ENCODE measurements around the gene SLC5A12.

The SLC5A12 gene

GRCh38 chr11:26665036-26665435, 56.8 kb downstream of the SLC5A12 start:
- TF ChIP-seq ZC3H10 (CRISPR knock-in tag; IDR thresholded peaks at IDR 0.05): no peak
- no peak; the same call in 1 of the 2 replicates for TF ChIP-seq ISL1 (CRISPR knock-in tag; IDR thresholded peaks at IDR 0.05)
- no peak for TF ChIP-seq GLIS3 (CRISPR knock-in tag; IDR thresholded peaks at IDR 0.05)
- no peak for TF ChIP-seq ESRRG (CRISPR knock-in tag; IDR thresholded peaks at IDR 0.05)
- no peak for TF ChIP-seq ARNTL (CRISPR knock-in tag; IDR thresholded peaks at IDR 0.05; ENCODE audit: borderline replicate concordance, low read depth)
- TF ChIP-seq OSR1 (CRISPR knock-in tag; IDR thresholded peaks at IDR 0.05): no peak
- no peak for TF ChIP-seq ZNF70 (CRISPR knock-in tag; IDR thresholded peaks at IDR 0.05)
- TF ChIP-seq RARB (CRISPR knock-in tag; IDR thresholded peaks at IDR 0.05): no peak
- no peak for ATAC-seq

GRCh38 chr11:26662916-26663315, 58.9 kb downstream of the SLC5A12 start:
- TF ChIP-seq SNAI2 (CRISPR knock-in tag; IDR thresholded peaks at IDR 0.05): no peak
- TF ChIP-seq CSDC2 (CRISPR knock-in tag; IDR thresholded peaks at IDR 0.05): no peak
- no peak for TF ChIP-seq ISL1 (CRISPR knock-in tag; IDR thresholded peaks at IDR 0.05)
- TF ChIP-seq ARNTL (CRISPR knock-in tag; IDR thresholded peaks at IDR 0.05; ENCODE audit: borderline replicate concordance, low read depth): no peak
- TF ChIP-seq PPARA (CRISPR knock-in tag; IDR thresholded peaks at IDR 0.05; ENCODE audit: borderline replicate concordance): no peak
- TF ChIP-seq ZFP3 (CRISPR knock-in tag; IDR thresholded peaks at IDR 0.05): no peak
- TF ChIP-seq ZNF70 (CRISPR knock-in tag; IDR thresholded peaks at IDR 0.05): no peak
- TF ChIP-seq ZFP30 (CRISPR knock-in tag; IDR thresholded peaks at IDR 0.05): no peak
- TF ChIP-seq TOX (CRISPR knock-in tag; IDR thresholded peaks at IDR 0.05; ENCODE audit: borderline replicate concordance): no peak
- no peak for TF ChIP-seq TSHZ2 (CRISPR knock-in tag; IDR thresholded peaks at IDR 0.05)
- no peak for TF ChIP-seq ZNF8 (CRISPR knock-in tag; IDR thresholded peaks at IDR 0.05)
- TF ChIP-seq ZNF565 (CRISPR knock-in tag; conservative IDR thresholded peaks at IDR 0.05; ENCODE audit: low read depth): no peak
- no peak for TF ChIP-seq GLIS3 (CRISPR knock-in tag; IDR thresholded peaks at IDR 0.05)
- no peak for TF ChIP-seq ESRRG (CRISPR knock-in tag; IDR thresholded peaks at IDR 0.05)
- ATAC-seq: no peak

GRCh38 chr11:26655287-26655686, 66.6 kb downstream of the SLC5A12 start:
- ATAC-seq: no peak
- TF ChIP-seq ZFP3 (CRISPR knock-in tag; IDR thresholded peaks at IDR 0.05) (no peak), ARNTL (CRISPR knock-in tag; IDR thresholded peaks at IDR 0.05; ENCODE audit: borderline replicate concordance, low read depth) (no peak), TOX (CRISPR knock-in tag; IDR thresholded peaks at IDR 0.05; ENCODE audit: borderline replicate concordance) (no peak), TSHZ2 (CRISPR knock-in tag; IDR thresholded peaks at IDR 0.05) (no peak), OSR1 (CRISPR knock-in tag; IDR thresholded peaks at IDR 0.05) (no peak), ZC3H10 (CRISPR knock-in tag; IDR thresholded peaks at IDR 0.05) (no peak), ZNF70 (CRISPR knock-in tag; IDR thresholded peaks at IDR 0.05) (no peak), TCF4 (CRISPR knock-in tag; IDR thresholded peaks at IDR 0.05; ENCODE audit: borderline replicate concordance) (no peak), ESRRG (CRISPR knock-in tag; IDR thresholded peaks at IDR 0.05) (no peak), GLIS3 (CRISPR knock-in tag; IDR thresholded peaks at IDR 0.05) (no peak), SNAI2 (CRISPR knock-in tag; IDR thresholded peaks at IDR 0.05) (no peak), BACH2 (CRISPR knock-in tag; IDR thresholded peaks at IDR 0.05; ENCODE audit: borderline replicate concordance) (no peak), CSDC2 (CRISPR knock-in tag; IDR thresholded peaks at IDR 0.05) (no peak), CSRNP3 (CRISPR knock-in tag; IDR thresholded peaks at IDR 0.05) (no peak), ZNF8 (CRISPR knock-in tag; IDR thresholded peaks at IDR 0.05) (no peak)

GRCh38 chr11:26651916-26652315, 69.9 kb downstream of the SLC5A12 start:
- ATAC-seq: no peak
- TF ChIP-seq ZC3H10 (CRISPR knock-in tag; IDR thresholded peaks at IDR 0.05) (no peak), ZNF70 (CRISPR knock-in tag; IDR thresholded peaks at IDR 0.05) (no peak), CREB5 (CRISPR knock-in tag; IDR thresholded peaks at IDR 0.05; ENCODE audit: low read depth) (no peak), TSHZ2 (CRISPR knock-in tag; IDR thresholded peaks at IDR 0.05) (no peak), ZNF8 (CRISPR knock-in tag; IDR thresholded peaks at IDR 0.05) (no peak), ESRRG (CRISPR knock-in tag; IDR thresholded peaks at IDR 0.05) (no peak), RARB (CRISPR knock-in tag; IDR thresholded peaks at IDR 0.05) (no peak), TOX (CRISPR knock-in tag; IDR thresholded peaks at IDR 0.05; ENCODE audit: borderline replicate concordance) (no peak), ZFP3 (CRISPR knock-in tag; IDR thresholded peaks at IDR 0.05) (no peak), ISL1 (CRISPR knock-in tag; IDR thresholded peaks at IDR 0.05) (no peak), CSDC2 (CRISPR knock-in tag; IDR thresholded peaks at IDR 0.05) (no peak), ZFP30 (CRISPR knock-in tag; IDR thresholded peaks at IDR 0.05) (no peak), PPARA (CRISPR knock-in tag; IDR thresholded peaks at IDR 0.05; ENCODE audit: borderline replicate concordance) (no peak)

Data from SK-N-SH treated with all-trans-retinoic acid at 6 μM for 48 hours (cell line).